ENCODE results near the gene KCNH3. TPM values are rescaled to one million over a fixed set of nuclear protein-coding genes. Genes with fewer than 3 reads are reported as not detected.

Gene KCNH3
- total and polyA plus RNA-seq, 2 of the 13 experiments (the other 11 are each of a cell fraction or from before 2014, with no cell fraction given): 0.01 to 0.07 TPM

GRCh38 chr12:49599961-49600360 lies 61.1 kb downstream of the KCNH3 start:
- Histone ChIP-seq H3K9ac (ENCODE audit: insufficient read depth, low read depth, low read length) (no peak overlapping the region), H3K36me3 (replicated peaks in 1 of 2; ENCODE audit: control insufficient read depth in 1 of 2, insufficient read depth in 2 of 2, low read length in 2 of 2) (no peaks in the 10 kb centered on the region), H2AFZ (ENCODE audit: low read length) (no peak overlapping the region), H3K27ac (ENCODE audit: extremely low read length, insufficient read depth, low read length) (no peak overlapping the region), H3K4me2 (ENCODE audit: low read depth, low read length) (no peak overlapping the region), H4K20me1 (ENCODE audit: insufficient read depth, low read length) (no peaks in the 10 kb centered on the region), H3K79me2 (ENCODE audit: insufficient read depth, low read length) (no peaks in the 10 kb centered on the region), H3K27me3 (ENCODE audit: control insufficient read depth in 1 of 2, insufficient read depth in 2 of 2, low read length in 2 of 2) (no peaks in the 10 kb centered on the region), H3K4me3 (replicated peaks in 1 of 3; ENCODE audit: insufficient read depth in 1 of 3, low read depth in 2 of 3, low read length in 3 of 3) (no peak overlapping the region), H3K9me3 (ENCODE audit: low read length) (no peaks in the 10 kb centered on the region), H3K4me1 (ENCODE audit: insufficient read depth, low read length) (peaks cover 5% of the 10 kb centered on the region; the same call in 1 of the 2 replicates)
- FAIRE-seq (no peak), DNase-seq (ENCODE audit: low spot score) (no peak), ATAC-seq (no peak)
- no TSS peak for BruUV-seq (replicated peaks)
- TF ChIP-seq ZNF7 (CRISPR knock-in tag; IDR thresholded peaks at IDR 0.05) (no peak), ZNF256 (CRISPR knock-in tag; conservative IDR thresholded peaks at IDR 0.05) (no peak), CEBPG (CRISPR knock-in tag; IDR thresholded peaks at IDR 0.05) (no peak), GABPB1 (CRISPR knock-in tag; IDR thresholded peaks at IDR 0.05) (no peak), TCF7 (IDR thresholded peaks at IDR 0.05; ENCODE audit: low read depth) (no peak), ATF7 (IDR thresholded peaks at IDR 0.05) (no peak), ATF7 (CRISPR knock-in tag; IDR thresholded peaks at IDR 0.05) (no peak), POLR2AphosphoS2 (IDR thresholded peaks at IDR 0.05; ENCODE audit: low read depth, low read length) (no peak), ZNF792 (CRISPR knock-in tag; IDR thresholded peaks at IDR 0.05) (no peak), IKZF4 (CRISPR knock-in tag; IDR thresholded peaks at IDR 0.05; ENCODE audit: borderline replicate concordance, low read depth, not compliant biosample characterization) (no peak), JUN (CRISPR knock-in tag; IDR thresholded peaks at IDR 0.05) (no peak), HOXD1 (CRISPR knock-in tag; IDR thresholded peaks at IDR 0.05) (no peak), ZFP82 (CRISPR knock-in tag; IDR thresholded peaks at IDR 0.05; ENCODE audit: borderline replicate concordance) (no peak), SSRP1 (CRISPR knock-in tag; IDR thresholded peaks at IDR 0.05) (no peak), ZNF639 (CRISPR knock-in tag; conservative IDR thresholded peaks at IDR 0.05) (no peak), RNF2 (conservative IDR thresholded peaks at IDR 0.05; ENCODE audit: low read depth) (no peak)
- TF ChIP-seq, protein P1, sequence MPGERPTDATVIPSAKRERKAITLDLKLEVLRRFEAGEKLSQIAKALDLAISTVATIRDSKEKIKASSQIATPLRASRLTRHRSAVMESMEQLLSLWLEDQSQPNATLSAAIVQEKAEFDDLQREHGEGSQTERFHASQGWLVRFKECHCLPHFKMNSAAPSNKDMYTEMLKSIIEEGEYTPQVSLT (CRISPR knock-in tag; IDR thresholded peaks at IDR 0.05; ENCODE audit: borderline replicate concordance, low read depth): no peak
- in situ Hi-C loops (cut with HindIII; ENCODE audit: extremely low pct_ligation_motif_present, low pct_unique_long_range_greater_than_20kb): no loop called here
- CTCF ChIA-PET (ENCODE audit: low intra/inter-chr PET ratio, low total read pairs): no interaction called here
- intact Hi-C loops (cut with micrococcal nuclease; ENCODE audit: unreplicated experiment): no loop called here
- POLR2A ChIA-PET: no interaction called here
- WGBS (ENCODE audit: low lambda C conversion rate): 91% methylated on average over 8 of the region's 8 CpGs

Data from HepG2 (cell line).